GM19395 (cell line): Measurements from ENCODE around the gene TCF20.

Source experiments
- ATAC-seq: cut with Tn5 transposase; IDR thresholded peaks from one replicate; pipeline ENCODE4 v1.9.1; 2021; ENCODE audit warnings: mild to moderate bottlenecking, moderate library complexity; ENCODE audit not compliant: unreplicated experiment

The TCF20 gene

GRCh38 chr22:42262964-42263363 lies 7.5 kb downstream of the TCF20 start:
- ATAC-seq = no peak

- ATAC-seq = no peak
Observed at GRCh38 chr22:42261296-42261695, 9.2 kb downstream of the TCF20 start.

GRCh38 chr22:42258126-42258525 lies 12.3 kb downstream of the TCF20 start:
- ATAC-seq = no peak

GRCh38 chr22:42257386-42257785 lies 13.1 kb downstream of the TCF20 start:
- no peak for ATAC-seq

GRCh38 chr22:42256930-42257329 lies 13.5 kb downstream of the TCF20 start:
- ATAC-seq = no peak

- ATAC-seq = no peak
Observed at GRCh38 chr22:42256220-42256619, 14.2 kb downstream of the TCF20 start.

- no peak for ATAC-seq
Observed at GRCh38 chr22:42249831-42250230, 20.6 kb downstream of the TCF20 start.

- ATAC-seq = no peak
Observed at GRCh38 chr22:42248995-42249394, 21.5 kb downstream of the TCF20 start.

- no peak for ATAC-seq
Observed at GRCh38 chr22:42247596-42247995, 22.9 kb downstream of the TCF20 start.

GRCh38 chr22:42243802-42244060 lies 26.7 kb downstream of the TCF20 start:
- no peak for ATAC-seq

- no peak for ATAC-seq
Observed at GRCh38 chr22:42236848-42237247, 33.6 kb downstream of the TCF20 start.

- no peak for ATAC-seq
Observed at GRCh38 chr22:42236268-42236667, 34.2 kb downstream of the TCF20 start.

- ATAC-seq = no peak
Observed at GRCh38 chr22:42233879-42234278, 36.6 kb downstream of the TCF20 start.

- no peak for ATAC-seq
Observed at GRCh38 chr22:42231929-42232328, 38.5 kb downstream of the TCF20 start.

GRCh38 chr22:42229455-42230149 lies 40.9 kb downstream of the TCF20 start:
- ATAC-seq = no peak

- ATAC-seq = no peak
Observed at GRCh38 chr22:42228483-42228882, 42.0 kb downstream of the TCF20 start.

- ATAC-seq = no peak
Observed at GRCh38 chr22:42227435-42227834, 43.0 kb downstream of the TCF20 start.

GRCh38 chr22:42225841-42226240 lies 44.6 kb downstream of the TCF20 start:
- ATAC-seq = no peak

GRCh38 chr22:42222140-42222539 lies 48.3 kb downstream of the TCF20 start:
- ATAC-seq = no peak
